GM21717 (cell line): ENCODE measurements around the gene SGMS1.
"Not testable (repeated sequence)": the region's sequence is repeated elsewhere in the genome, so short reads cannot be mapped to it uniquely, and the experiment has no call there.

Experiments used
- ATAC-seq: cut with Tn5 transposase; IDR thresholded peaks from one replicate; pipeline ENCODE4 v1.9.1; 2021; ENCODE audit warnings: mild to moderate bottlenecking, moderate library complexity; ENCODE audit not compliant: unreplicated experiment

SGMS1 gene

DNA sequence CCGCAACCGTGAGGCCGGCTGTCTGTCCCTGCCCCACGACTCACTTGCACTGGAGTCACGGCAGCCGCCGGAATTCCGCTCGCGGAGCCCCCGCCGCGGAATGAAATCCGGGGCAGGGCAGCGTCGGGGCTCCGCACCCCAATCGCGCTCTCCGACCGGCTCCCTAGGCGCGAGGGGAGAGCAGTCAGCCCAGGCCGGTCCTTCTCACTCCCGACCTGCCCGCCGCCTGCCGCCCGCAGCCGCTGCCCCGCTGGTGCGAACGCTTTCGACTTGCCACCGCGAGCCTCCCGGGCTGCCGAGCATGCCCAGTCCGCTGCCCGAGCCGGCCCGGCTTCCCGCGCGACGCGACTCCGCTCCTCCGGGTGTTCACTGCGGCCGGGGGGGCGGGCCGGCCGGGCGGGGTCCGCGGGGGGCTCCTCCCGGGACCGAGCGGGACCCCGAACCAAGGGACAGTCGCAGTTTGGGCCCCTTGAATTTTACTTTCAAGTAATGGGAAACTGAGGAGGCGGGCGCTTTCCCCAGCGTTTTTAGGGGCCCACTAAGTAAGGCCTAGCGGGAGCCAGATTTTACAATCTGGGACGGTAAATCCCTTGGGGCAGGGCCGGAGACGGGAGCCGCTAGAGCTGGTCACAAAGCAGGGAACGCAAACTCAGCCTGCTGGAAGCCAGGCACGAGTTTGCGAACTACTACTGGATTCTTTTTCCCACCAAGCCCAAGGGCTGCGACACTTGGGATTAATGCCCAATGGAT is at the start of gene SGMS1:
SGMS1 (minus strand) TSS at position 294 of the 750 bp plus-strand sequence. CDS start 279,842 bp downstream, outside the sequence.
- peak; percentile 36 for ATAC-seq

DNA sequence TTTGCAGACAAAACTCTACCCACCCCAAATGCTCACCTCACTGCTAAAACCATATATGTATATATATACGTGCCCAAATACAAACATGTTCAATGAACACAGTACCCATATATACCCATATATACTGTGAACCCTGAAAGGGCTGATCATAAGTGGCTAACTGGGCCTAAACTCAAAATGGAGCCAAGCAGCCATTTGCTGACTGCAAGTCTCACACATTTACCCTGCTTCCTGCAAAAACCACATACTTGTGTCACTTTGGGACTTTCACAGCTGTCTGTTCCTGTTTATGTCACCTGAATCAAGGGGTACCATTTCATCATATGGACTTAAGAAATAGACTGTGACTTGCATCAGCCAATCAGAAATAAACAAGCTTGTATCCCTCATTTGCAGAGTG is 48.4 kb upstream of the SGMS1 start:
- not testable (repeated sequence) for ATAC-seq

DNA sequence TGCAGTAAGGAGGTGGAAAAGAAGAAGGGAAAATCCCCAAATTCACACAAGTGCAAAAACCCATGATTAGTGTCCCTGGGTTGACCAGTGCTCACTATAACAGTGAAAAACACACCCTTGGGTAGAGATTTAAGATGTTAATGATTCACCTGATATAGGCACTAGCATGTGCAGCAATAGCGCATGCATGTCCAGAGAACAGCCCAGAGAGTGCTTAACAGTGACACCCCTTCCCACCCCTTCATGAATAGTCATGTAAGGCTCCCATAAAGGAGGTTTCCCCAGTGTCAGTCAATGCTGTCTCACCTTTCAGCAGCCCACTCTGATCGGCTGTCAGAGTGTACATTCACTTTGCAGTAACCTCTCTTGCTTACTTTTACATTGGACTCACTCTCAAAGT is 47.9 kb upstream of the SGMS1 start:
- not testable (repeated sequence) for ATAC-seq

DNA sequence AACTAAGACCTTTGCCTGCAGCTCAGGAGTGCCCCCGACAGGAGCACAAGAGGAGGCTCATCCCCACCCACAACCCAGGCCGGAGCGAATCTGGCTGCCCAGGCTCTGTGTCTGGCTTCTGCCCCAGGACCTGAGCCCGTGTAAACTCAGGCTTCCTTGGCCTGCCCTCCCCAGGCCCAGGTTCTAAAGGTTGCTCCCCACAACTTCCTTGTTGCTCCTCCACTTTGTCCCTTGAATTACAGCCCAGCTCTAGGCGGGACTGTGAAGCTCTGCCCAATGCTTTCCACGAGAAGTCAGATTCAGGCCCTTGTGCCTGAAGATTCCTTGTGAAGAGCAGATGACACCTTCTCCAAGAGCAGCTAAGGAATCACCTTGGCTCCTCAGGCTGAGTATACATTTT is 46.2 kb upstream of the SGMS1 start:
- ATAC-seq, result not testable (repeated sequence)

DNA sequence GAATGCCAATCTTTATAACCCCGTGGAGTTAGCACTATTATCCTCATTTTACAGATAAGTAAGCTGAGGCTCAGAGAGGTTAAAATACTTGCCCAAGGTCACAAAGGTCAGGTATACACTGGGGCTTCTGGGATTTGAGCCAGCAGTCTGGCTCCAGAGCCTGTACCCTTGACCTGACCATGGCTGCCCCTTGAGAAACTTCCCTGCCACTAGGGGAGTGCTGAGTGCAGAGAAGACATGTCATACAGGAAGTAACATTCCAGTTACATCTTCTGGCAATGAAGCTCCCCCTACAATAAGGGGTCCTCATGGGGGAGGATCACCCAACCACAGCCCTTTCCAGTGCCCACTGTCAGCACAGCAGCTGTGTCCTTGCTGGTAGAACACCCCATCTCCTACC is 43.6 kb upstream of the SGMS1 start:
- ATAC-seq, result not testable (repeated sequence)

DNA sequence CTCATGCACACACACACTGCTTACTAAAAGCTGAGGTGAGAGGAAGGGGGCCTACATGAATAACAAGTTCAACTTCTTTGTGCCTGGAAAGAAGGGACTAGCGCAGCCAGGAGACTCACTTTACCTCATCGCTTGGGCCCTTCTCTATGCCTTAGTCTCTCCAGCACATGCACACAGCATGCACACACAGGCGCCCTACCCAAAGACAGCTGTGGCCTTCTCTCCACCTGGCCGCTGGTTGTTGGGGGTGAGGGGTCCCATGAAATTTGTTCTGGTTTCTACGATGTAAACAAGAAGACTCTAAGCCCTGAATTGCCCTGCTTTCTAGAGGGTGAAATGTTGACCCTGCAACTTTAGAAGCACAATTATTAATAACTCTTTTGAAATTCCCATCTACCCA is 38.7 kb upstream of the SGMS1 start:
- ATAC-seq, result not testable (repeated sequence)

DNA sequence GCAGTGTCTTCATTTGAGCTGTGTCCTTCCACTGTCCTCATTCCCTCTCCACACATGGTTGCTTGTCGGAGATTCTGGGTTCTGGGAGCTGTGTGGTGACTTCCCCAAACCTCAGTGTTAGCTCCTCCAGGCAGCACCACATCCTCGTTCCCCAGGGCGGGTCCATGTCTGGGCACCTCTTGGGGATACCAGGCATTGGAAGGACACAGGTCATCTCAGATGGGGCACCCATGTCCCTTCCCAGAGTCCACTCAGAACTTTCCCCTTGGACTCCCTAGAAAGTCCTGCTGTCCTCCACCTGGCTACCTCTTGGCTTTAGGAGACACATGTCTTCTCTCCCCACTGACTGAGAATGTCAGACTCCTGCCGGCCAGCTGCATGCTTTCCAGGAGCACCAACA is 37.8 kb upstream of the SGMS1 start:
- not testable (repeated sequence) for ATAC-seq

DNA sequence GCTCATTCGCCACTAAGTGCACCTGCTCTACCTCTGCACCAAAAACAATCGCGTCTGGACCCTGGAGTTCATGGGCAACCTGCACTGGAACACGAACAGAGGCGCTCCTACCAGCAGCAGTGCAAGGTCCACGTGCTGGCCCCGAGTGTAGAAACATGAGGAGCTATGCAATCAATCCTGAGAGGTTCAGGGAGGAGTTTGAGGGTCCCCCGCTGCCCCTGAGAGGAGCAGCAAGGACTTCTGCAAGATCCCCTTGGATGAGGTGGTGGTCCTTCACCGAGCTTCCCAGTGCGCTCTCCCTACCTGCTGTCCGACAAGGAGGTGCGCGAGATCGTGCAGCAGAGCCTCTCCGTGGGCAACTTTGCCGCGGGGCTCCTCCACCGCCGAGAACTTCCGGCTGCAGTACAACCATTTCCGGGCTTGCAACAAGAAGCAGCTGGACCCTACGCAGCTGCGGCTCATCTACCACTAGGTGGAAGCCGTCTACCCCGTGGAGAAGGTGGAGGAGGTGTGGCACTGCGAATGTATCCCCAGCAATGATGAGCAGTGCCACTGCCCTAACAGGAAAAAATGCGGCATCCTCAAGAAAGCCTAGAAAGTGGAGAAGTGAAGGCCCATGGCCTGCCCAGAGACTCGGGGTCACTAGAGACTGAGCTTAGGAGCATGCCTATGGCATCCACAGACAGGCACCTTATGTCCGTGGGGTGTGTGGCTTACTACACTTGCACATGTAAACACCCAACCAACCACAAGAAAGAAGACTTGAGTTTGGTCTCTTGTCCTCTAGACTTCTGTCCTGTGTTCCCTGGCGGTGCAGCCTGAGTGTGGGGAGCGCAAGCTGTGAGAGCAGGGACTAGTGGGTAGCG is 36.3 kb upstream of the SGMS1 start:
- ATAC-seq, result peak; percentile 96

DNA sequence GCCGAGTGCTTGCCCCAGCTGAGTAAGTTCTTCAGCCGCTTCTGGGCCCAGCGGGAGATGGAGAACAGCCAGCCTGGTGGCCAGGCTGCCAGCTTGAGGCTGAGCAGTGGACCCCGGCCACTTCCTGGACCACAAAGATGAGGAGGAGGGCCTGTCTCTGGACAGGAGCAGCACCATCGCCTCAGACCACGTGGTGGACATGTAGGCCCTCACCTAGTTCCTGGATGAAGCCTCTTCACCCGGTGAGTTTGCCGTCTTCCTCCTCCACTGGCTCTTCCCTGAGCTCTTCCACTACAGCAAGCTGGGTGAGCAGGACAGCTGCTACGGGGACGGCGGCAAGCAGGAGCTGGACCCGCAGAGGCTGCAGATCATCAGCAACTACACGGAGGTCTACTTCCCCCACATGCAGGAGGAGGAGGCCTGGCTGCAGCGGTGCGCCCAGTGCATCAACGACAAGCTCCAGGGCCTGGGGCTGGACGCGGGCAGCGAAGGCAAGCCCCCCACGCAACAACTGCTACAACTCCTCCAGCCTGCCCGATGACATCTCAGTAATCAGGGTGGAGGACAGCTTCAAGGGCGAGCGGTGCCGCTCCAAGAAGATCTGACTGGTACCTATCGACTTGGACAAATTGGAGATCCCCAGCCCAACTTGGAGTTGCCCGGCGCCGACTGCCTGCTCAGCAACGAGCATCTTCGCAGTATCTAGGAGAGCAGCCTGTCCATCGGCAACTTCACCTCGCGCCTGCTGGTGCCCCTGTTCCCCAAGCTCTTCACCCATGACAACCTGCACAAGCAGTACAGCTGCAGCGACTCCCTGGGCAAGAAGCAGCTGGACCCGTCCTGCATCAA is 35.5 kb upstream of the SGMS1 start:
- not testable (repeated sequence) for ATAC-seq

DNA sequence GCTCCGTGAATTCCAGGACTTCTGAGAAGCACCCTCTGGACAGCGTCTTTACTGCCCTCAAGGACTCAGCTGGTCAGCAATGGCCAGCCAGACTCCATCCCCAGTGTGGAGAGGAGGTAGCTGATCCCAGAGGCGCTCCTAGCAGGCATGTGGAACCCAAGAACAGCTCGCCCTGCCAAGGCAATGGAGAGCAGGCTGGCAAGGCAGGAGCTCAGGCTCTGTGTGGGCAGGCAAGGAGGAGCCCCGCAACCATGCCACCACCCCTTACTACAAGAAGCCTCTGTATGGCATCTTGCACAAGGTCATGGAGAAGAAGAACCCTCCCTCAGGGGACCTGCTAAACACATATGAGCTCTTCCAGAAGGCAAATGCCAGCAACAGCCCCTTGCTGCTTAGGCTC is 34.4 kb upstream of the SGMS1 start:
- ATAC-seq, result no peak

DNA sequence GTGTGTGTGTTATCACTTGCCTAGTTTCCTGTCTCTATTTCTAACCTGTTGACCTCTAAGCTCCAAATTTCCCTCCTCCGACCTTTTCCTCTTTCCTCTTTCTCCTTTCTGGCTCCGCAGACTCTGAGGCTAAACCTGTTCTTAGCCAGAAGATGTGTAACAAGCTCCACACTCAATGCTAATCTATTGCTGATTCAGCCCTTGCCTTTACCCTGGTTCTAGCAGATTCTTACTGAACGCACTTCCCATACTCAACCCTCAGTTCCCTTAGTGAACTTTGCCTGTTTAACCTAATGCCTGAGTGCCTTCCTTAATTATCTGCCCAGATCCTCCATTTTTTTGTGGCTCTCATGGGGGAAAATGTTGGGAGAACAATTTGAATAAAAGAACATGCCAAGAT is 30.0 kb upstream of the SGMS1 start:
- no peak for ATAC-seq

DNA sequence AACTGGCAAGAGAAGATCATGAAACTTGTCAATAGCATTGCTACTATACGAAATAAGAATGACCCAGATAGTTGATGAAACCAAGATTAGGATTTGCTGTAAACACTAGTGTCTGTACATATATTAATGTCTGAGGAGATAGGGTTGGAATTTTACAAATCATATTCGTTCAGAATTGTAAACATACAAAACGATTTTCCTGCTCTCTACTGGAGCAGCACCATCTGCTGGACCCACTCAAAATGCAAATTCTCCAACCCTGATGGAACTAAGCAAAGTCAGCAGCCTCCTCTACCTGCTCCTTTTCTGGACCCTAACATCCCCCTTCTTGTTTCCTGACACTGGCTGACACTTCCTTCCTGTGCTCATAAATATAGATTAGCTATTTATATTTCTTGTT is 29.4 kb upstream of the SGMS1 start:
- ATAC-seq, result no peak

DNA sequence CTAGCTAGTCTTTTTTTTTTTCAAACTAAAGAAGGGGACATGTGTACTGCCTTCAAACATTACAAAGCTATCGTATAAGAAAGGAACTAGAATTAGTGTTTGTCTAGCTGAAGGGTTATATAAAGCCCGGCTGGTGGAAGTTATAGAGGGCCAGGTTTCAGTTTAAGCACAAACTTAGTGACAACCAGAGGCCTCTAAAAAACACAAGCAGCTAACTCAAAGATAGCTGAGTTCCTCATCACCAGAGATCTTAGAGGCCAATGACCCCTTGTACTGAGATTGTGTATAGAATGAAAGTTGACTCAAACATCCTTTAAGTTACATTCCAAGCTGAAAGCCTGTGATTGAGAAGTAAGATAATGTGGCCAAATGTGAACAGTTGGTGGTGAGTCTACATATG is 28.1 kb upstream of the SGMS1 start:
- ATAC-seq, result no peak

DNA sequence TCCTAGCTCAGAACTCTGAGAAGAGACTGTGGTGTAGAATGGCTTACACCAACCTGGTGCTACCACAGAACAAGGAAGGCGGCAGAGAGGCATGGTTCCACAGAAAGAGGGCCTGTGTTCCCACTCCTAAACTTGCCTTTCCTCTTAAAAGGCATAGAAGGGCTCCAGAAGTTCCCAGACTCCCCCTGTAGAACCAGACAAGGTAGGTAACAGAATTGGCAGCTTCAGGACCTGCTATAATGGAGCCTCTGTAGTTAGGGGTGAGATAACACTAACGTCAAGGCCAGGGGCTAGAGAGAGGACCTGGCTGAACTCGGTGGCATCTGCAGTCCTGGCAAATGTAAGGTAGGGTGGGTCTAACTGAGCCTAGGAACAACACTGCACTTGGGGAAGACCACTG is 26.7 kb upstream of the SGMS1 start:
- no peak for ATAC-seq

DNA sequence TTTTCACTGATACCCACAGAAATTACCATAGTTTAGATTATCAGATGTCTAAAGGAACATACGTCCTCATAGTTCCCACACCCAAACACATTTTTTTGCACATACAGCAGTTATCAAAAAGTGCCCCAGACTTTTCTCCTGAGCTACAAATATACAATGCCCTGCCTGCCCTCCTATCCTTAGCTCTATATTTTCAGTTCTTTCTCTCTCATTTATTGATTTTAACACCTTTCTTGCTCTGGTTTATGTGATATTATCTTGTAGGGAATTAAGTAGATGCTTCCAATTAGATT is 25.1 kb upstream of the SGMS1 start:
- no peak for ATAC-seq

DNA sequence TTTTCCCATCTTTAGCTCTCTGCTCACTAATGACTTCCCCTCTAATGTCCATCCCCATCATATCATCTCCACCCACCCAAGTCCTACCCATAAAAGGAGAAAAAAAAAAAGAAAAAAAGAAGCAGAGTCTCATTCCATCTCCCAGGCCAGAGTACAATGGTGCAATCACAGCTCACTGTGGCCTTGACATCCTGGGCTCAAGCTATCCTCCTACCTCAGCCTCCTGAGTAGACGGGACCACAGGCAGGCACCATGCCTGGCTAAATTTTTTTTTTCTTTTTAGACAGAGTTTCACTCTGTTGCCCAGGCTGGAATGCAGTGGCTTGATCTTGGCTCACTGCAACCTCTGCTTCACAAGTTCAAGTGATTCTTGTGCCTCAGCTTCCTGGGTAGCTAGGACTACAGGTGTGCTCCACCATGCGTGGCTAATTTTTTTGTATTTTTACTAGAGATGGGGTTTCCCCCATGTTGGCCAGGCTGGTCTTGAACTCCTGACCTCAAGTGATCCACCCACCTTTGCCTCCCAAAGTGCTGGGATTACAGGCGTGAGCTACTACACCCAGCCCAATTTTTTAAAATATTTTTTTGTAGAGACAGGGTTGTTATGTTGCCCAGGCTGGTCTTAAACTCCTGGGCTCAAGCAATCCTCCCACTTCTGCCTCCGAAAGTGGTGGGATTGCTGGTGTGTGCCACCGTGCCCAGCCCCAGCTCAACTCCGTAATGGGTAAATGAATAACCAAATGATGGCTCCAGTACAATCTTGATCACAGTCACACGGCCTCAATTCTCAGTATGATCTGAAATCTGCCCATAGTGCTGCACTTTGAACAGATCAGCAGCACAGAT is 24.6 kb upstream of the SGMS1 start:
- peak; percentile 77 for ATAC-seq

DNA sequence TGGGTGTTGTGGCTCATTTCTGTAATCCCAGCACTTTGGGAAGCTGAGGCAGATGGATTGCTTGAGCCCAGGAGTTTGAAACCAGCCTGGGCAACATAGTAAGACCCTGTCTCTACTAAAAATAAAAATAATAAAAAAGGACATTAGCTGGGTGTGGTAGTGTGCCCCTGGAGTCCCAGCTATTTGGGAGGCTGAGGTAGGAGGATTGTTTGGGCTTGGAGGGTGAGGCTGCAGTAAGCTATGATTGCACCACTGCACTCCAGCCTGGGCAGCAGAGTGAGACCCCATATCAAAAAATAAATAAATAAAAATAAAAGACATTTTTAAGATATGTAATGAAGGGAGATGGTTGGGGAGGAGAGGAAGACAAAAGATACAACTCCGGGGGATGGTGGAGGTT is 23.6 kb upstream of the SGMS1 start:
- ATAC-seq, result not testable (repeated sequence)

DNA sequence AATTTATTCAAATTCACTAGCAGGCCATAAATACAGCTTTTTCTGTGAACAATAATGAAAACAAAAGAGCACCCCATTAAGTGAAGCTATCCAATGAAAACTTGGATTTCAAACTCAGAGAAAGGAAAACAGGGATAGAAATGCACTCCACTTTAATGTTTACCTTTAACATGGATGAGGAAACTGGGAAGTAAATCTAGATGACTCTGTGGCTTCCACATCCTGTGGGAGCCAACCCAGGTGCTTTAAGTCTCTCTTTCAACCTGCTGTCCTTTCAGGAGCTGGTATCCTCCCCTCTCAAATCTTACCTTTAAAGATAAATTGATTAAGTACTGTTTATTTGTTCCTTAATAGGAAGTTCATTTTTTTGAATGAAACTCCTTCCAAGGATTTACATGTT is 21.5 kb upstream of the SGMS1 start:
- ATAC-seq, result no peak

DNA sequence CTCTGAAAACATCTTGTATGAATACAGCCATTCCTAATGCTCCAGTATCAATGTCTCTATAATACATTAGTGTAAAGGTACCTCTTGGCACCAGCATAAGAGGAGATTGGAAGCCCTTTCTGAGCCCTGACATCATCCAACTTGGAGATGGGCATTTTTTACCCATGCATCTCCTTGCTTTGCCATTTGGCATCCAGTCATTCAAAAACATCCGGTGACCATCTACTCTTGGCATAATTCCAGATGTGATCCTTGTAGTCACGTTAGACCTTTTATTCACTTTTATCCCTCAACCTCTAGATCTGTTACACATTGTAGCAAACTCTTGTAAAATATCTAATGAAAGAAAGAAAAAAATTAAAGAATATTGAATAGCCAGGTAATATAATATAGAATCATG is 17.9 kb upstream of the SGMS1 start:
- ATAC-seq, result no peak

DNA sequence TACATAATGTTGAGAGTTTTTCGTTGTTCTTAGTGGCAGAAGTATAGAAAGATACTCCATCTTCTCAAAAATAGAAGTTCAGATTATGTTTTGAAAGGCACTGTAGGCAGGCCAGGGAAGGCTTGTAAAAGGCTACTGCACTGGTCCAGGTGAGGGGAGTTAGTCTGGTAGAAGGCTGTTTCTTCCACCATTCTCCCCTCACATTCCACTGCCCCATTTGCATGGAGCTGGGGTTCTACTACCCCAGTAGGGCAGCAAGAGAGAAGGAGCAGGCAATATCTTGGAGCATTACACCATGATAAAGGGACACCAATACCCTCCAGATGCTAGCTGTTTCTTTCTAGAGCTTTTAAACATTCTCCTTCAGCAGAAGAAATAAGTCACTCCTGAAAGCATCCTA is 16.5 kb upstream of the SGMS1 start:
- ATAC-seq, result no peak
